CD4-positive, alpha-beta T cell treated with Interleukin-17A for 1 hour (primary cell): Measurements from ENCODE around the gene SLX4IP.

Source experiments
- DNase-seq: peaks from one replicate; pipeline ENCODE4 v3.0.0-alpha.2; 2020

SLX4IP gene

GRCh38 chr20:10429443-10429981 is 5.6 kb upstream of the SLX4IP start:
- no peak for DNase-seq

- no peak for DNase-seq
These were observed 5.1 kb upstream of the SLX4IP start for GRCh38 chr20:10430000-10430466.

- DNase-seq, result no peak
These were observed 4.4 kb upstream of the SLX4IP start for GRCh38 chr20:10430704-10431103.

GRCh38 chr20:10432079-10432478 is 3.0 kb upstream of the SLX4IP start:
- DNase-seq, result no peak

- no peak for DNase-seq
These were observed 2.0 kb upstream of the SLX4IP start for GRCh38 chr20:10433014-10433622.

- DNase-seq, result peak; percentile 90
These were observed 1.3 kb upstream of the SLX4IP start, which contains the start of gene MKKS for GRCh38 chr20:10433623-10434466. Gene MKKS, minus strand, starts transcription at chr20:10434222. Its CDS starts 20,708 bp downstream, at chr20:10413514.

GRCh38 chr20:10434467-10434831 is 656 bp upstream of the SLX4IP start:
- peak; percentile 89 for DNase-seq

- DNase-seq, result no peak
These were observed 1.1 kb downstream of the SLX4IP start for GRCh38 chr20:10436053-10436699.

- no peak for DNase-seq
These were observed 3.1 kb downstream of the SLX4IP start for GRCh38 chr20:10438217-10438616.

- no peak for DNase-seq
These were observed 8.8 kb downstream of the SLX4IP start for GRCh38 chr20:10443936-10444335.

- DNase-seq, result no peak
These were observed 10.7 kb downstream of the SLX4IP start for GRCh38 chr20:10445758-10446157.

GRCh38 chr20:10447028-10447427 is 11.9 kb downstream of the SLX4IP start:
- peak; percentile 72 for DNase-seq

GRCh38 chr20:10448270-10449156 is 13.4 kb downstream of the SLX4IP start:
- DNase-seq, result no peak

GRCh38 chr20:10449270-10449669 is 14.2 kb downstream of the SLX4IP start:
- DNase-seq, result no peak

GRCh38 chr20:10453241-10453640 is 18.1 kb downstream of the SLX4IP start:
- peak; percentile 49 for DNase-seq

GRCh38 chr20:10454151-10454750 is 19.1 kb downstream of the SLX4IP start:
- no peak for DNase-seq

GRCh38 chr20:10461495-10461894 is 26.4 kb downstream of the SLX4IP start:
- DNase-seq, result no peak

- DNase-seq, result no peak
These were observed 27.4 kb downstream of the SLX4IP start for GRCh38 chr20:10462516-10462915.

- no peak for DNase-seq
These were observed 28.5 kb downstream of the SLX4IP start for GRCh38 chr20:10463622-10464021.

GRCh38 chr20:10465135-10465534 is 30.0 kb downstream of the SLX4IP start:
- no peak for DNase-seq

- DNase-seq, result no peak
These were observed 31.2 kb downstream of the SLX4IP start for GRCh38 chr20:10466325-10466724.

GRCh38 chr20:10466855-10467254 is 31.8 kb downstream of the SLX4IP start:
- no peak for DNase-seq
